ENCODE data around the gene NME2.

- TF ChIP-seq POLR2A (IDR thresholded peaks at IDR 0.05), result no peak
- TF ChIP-seq CTCF (IDR thresholded peaks at IDR 0.05), result no peak
Measured at GRCh38 chr17:51147650-51148049, 18.6 kb upstream of the NME2 start.
